HG02840 (cell line): ENCODE data around the gene C19orf44.

Experiments
- ATAC-seq: cut with Tn5 transposase; IDR thresholded peaks from one replicate; pipeline ENCODE4 v1.9.1; 2021; ENCODE audit warnings: mild to moderate bottlenecking, moderate library complexity, moderate number of reproducible peaks; ENCODE audit not compliant: unreplicated experiment, low FRiP score

Gene C19orf44

DNA sequence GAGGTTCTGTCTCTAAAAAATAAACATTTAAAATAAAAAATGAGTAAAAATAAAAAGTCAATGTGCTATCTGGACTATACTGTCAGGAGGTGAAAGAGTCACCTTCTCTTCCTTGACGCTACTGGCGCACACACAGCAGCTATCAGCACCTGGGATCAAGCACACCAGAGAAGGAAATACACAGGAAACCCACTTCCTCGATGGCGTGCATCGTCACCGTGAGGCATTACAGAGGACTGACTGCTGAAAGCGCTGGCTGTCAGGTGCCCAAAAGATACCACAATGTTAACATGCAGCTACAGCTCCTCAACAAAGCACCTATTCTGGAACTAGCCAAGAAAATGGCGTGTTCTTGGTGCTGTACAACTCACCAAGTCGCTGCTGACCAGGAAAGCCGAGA, 70.0 kb downstream of the C19orf44 start:
- ATAC-seq: no peak

DNA sequence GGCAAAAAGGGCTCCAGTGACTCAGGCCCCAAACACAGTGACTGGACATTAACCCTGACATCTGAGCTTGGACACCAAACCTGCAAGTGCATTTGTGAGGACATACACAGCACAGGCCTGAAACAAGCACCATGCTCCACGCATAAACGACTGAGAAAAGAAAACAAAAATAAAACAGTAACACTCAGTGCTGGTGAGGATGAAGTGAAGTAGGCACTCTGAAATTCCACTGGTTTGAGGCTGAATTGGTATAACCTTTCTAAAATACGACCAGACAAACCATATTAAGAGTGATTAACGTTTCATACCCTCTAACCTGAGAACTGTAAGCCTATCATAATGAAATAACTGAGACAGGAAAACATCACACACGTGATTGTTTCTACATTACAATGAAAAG, 70.5 kb downstream of the C19orf44 start:
- ATAC-seq: no peak

DNA sequence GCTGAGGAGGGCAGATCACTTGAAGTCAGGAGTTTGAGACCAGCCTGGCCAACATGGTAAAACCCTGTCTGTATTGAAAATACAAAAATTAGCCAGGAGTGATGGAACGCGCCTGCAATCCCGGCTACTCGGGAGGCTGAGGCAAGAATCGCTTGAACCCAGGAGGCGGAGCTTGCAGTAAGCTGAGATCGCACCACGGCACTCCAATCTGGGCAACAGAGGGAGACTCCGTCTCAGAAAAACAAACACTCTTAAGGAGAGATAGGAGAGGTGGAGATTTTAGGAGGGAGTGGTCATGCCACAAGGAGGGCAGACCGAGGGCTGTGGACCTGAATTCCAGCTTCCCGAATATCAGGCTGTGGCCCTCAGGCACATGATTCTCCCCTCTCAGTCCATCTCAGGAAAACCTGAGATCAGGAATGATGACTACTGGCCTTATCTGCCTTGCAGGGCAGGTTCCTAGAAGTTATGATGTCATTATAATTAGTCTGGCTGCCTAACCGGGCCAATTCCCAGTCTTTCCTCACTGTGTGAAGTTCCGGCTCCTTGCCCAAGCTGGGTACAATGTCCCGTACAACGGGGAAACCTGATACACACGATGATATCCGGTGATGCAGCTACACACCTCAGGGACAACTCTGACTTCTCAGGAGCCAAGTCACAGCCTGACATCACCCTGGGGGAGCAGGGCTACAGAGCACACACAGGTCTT, 73.6 kb downstream of the C19orf44 start:
- no peak for ATAC-seq
